GM23338 (cell line): Measurements from ENCODE around the gene KIFC1. TPM values are rescaled to one million over a fixed set of nuclear protein-coding genes. Genes with fewer than 3 reads are reported as not detected.
A peak's percentile ranks its signal among the peaks of the same experiment; 100 is the strongest.

ENCODE experiments used
- ATAC-seq: fragments of 200-7000 bp; cut with Tn5 transposase; 3 replicates; pipeline ENCODE4 v1.9.1; 2020
- DNase-seq: peaks from one replicate; pipeline ENCODE4 v3.0.0-alpha.2; 2015; ENCODE audit warnings: low spot score
- H2AFZ ChIP-seq: fragments of 200-600 bp; sonication (generic); 2 replicates; pipeline ENCODE4 v1.8.0; 2016; ENCODE audit warnings: antibody characterized with exemption, mild to moderate bottlenecking, moderate library complexity
- H3F3A ChIP-seq: fragments of 200-600 bp; sonication (generic); replicated peaks from 2 replicates; pipeline ENCODE4 v1.8.0; 2017; ENCODE audit warnings: antibody characterized with exemption, mixed run types, low read depth
- H3K27ac ChIP-seq: fragments of 200-600 bp; sonication (generic); 2 replicates; pipeline ENCODE4 v1.6.1; 2016; ENCODE audit warnings: low read depth
- H3K27me3 ChIP-seq: fragments of 200-600 bp; sonication (generic); 2 replicates; pipeline ENCODE4 v1.8.0; 2016; ENCODE audit warnings: mild to moderate bottlenecking, mixed run types, moderate library complexity; ENCODE audit not compliant: insufficient read depth
- H3K36me3 ChIP-seq: fragments of 200-600 bp; sonication (generic); 2 replicates; pipeline ENCODE4 v1.8.0; 2016; ENCODE audit warnings: mild to moderate bottlenecking; ENCODE audit not compliant: insufficient read depth
- H3K4me1 ChIP-seq: fragments of 200-600 bp; sonication (generic); 2 replicates; pipeline ENCODE4 v1.8.0; 2016; ENCODE audit warnings: mild to moderate bottlenecking, moderate library complexity; ENCODE audit not compliant: insufficient read depth
- H3K4me2 ChIP-seq: fragments of 200-600 bp; sonication (generic); 2 replicates; pipeline ENCODE4 v1.7.1; 2017; ENCODE audit warnings: mixed run types
- H3K4me3 ChIP-seq: fragments of 200-600 bp; sonication (generic); 2 replicates; pipeline ENCODE4 v1.6.1; 2016; ENCODE audit warnings: mixed run types
- H3K79me2 ChIP-seq: fragments of 200-600 bp; sonication (generic); replicated peaks from 2 replicates; pipeline ENCODE4 v1.8.0; 2017; ENCODE audit warnings: mild to moderate bottlenecking; ENCODE audit not compliant: insufficient read depth
- H3K9me2 ChIP-seq: fragments of 200-600 bp; sonication (generic); 2 replicates; pipeline ENCODE4 v1.8.0; 2017; ENCODE audit not compliant: insufficient read depth
- H4K20me1 ChIP-seq: fragments of 200-600 bp; sonication (generic); replicated peaks from 2 replicates; pipeline ENCODE4 v1.8.0; 2017; ENCODE audit warnings: mild to moderate bottlenecking; ENCODE audit not compliant: insufficient read depth
- H3K27ac Mint-ChIP-seq: 2 replicates; pipeline ENCODE4 v1.8.0; 2020; ENCODE audit warnings: inconsistent platforms, mild to moderate bottlenecking, moderate library complexity, mixed read lengths
- H3K27me3 Mint-ChIP-seq: 3 replicates; pipeline ENCODE4 v1.8.0; 2022; ENCODE audit warnings: low read depth, mild to moderate bottlenecking, moderate library complexity, mixed read lengths, inconsistent platforms; ENCODE audit not compliant: insufficient read depth, poor library complexity
- H3K36me3 Mint-ChIP-seq: 3 replicates; pipeline ENCODE4 v1.8.0; 2021; ENCODE audit warnings: low read depth, mild to moderate bottlenecking, inconsistent platforms, moderate library complexity, mixed read lengths
- H3K4me1 Mint-ChIP-seq: 3 replicates; pipeline ENCODE4 v1.8.0; 2020; ENCODE audit warnings: mild to moderate bottlenecking, inconsistent platforms, mixed read lengths
- H3K4me3 Mint-ChIP-seq: 3 replicates; pipeline ENCODE4 v1.8.0; 2021; ENCODE audit warnings: moderate library complexity, mild to moderate bottlenecking, inconsistent platforms, mixed read lengths
- H3K9me3 Mint-ChIP-seq: 3 replicates; pipeline ENCODE4 v1.8.0; 2020; ENCODE audit warnings: moderate library complexity, mild to moderate bottlenecking, inconsistent platforms, mixed read lengths
- CREB1 ChIP-seq: fragments of 250-450 bp; sonication (Bioruptor Pico); IDR thresholded peaks from 2 replicates; pipeline ENCODE4 v1.5.0; 2020; ENCODE audit warnings: low read depth, mild to moderate bottlenecking, moderate library complexity
- CTCF ChIP-seq, 2 experiments: fragments of 200-600 bp in 1 of 2; sonication (generic) in 1 of 2; conservative IDR thresholded peaks; 2 replicates each; pipeline versions ENCODE4 v1.5.1 to v1.6.1; 2016 to 2017; ENCODE audit warnings: antibody characterized with exemption in 2 of 2, low read depth in 2 of 2, mild to moderate bottlenecking in 2 of 2, moderate library complexity in 1 of 2
- ETS1 ChIP-seq: IDR thresholded peaks from 2 replicates; pipeline ENCODE4 v1.6.1; 2016; ENCODE audit warnings: antibody characterized with exemption
- EZH2 ChIP-seq: fragments of 200-600 bp; sonication (generic); IDR thresholded peaks from one replicate; pipeline ENCODE4 v1.8.0; 2017; ENCODE audit warnings: antibody characterized with exemption, mild to moderate bottlenecking, low read depth; ENCODE audit not compliant: unreplicated experiment
- EZH2phosphoT487 ChIP-seq: fragments of 200-600 bp; sonication (generic); IDR thresholded peaks from one replicate; pipeline ENCODE4 v1.8.1; 2018; ENCODE audit warnings: antibody characterized with exemption; ENCODE audit not compliant: unreplicated experiment
- JUNB ChIP-seq: IDR thresholded peaks from one replicate; pipeline ENCODE4 v1.6.1; 2016; ENCODE audit warnings: antibody characterized with exemption; ENCODE audit not compliant: unreplicated experiment
- NANOG ChIP-seq: IDR thresholded peaks from 2 replicates; pipeline ENCODE4 v1.6.1; 2016; ENCODE audit warnings: antibody characterized with exemption, borderline replicate concordance
- POLR2AphosphoS5 ChIP-seq: IDR thresholded peaks from 2 replicates; pipeline ENCODE4 v1.6.1; 2016; ENCODE audit warnings: antibody characterized with exemption, low read depth
- REST ChIP-seq: IDR thresholded peaks from one replicate; pipeline ENCODE4 v1.6.1; 2018; ENCODE audit warnings: antibody characterized with exemption; ENCODE audit not compliant: unreplicated experiment
- STAT1 ChIP-seq: IDR thresholded peaks from one replicate; pipeline ENCODE4 v1.6.1; 2016; ENCODE audit warnings: antibody characterized with exemption; ENCODE audit not compliant: unreplicated experiment
- ZNF114 ChIP-seq: fragments of 250-450 bp; sonication (Bioruptor Pico); IDR thresholded peaks from 2 replicates; pipeline ENCODE4 v1.5.0; 2020; ENCODE audit warnings: mild to moderate bottlenecking, moderate library complexity
- ZNF331 ChIP-seq: fragments of 250-450 bp; sonication (Bioruptor Pico); IDR thresholded peaks from 2 replicates; pipeline ENCODE4 v1.5.0; 2020; ENCODE audit warnings: low read depth, mild to moderate bottlenecking, moderate library complexity
- ZNF462 ChIP-seq: fragments of 250-450 bp; sonication (Bioruptor Pico); IDR thresholded peaks from 2 replicates; pipeline ENCODE4 v1.5.0; 2020; ENCODE audit warnings: mild to moderate bottlenecking, moderate library complexity
- polyA plus RNA-seq: library from polyadenylated mRNA; unstranded; fragments of >200 nt; fragmentation: Nextera tagmentation; extraction: Ambion mirVana; gene quantifications from 2 replicates; pipeline ENCODE4 v1.2.1, GENCODE V29; 2016
- total RNA-seq: library from RNA; depleted of rRNA; stranded (reverse); fragments of >200 nt; shearing (Covaris generic); gene quantifications from 2 replicates; pipeline ENCODE4 v1.2.3, GENCODE V29; 2014

The KIFC1 gene
- total and polyA plus RNA-seq, 2 experiments from 2014 or later = 10.3 to 61.7 TPM

- H3K9me3 Mint-ChIP-seq = no peaks in the 10 kb centered on the region
- no peak for TF ChIP-seq EZH2
- TF ChIP-seq ZNF114 (CRISPR knock-in tag) = no peak
- TF ChIP-seq REST = no peak
- TF ChIP-seq CREB1 (CRISPR knock-in tag) = no peak
- TF ChIP-seq ZNF462 (CRISPR knock-in tag) = no peak
- TF ChIP-seq JUNB = no peak
- no peak for TF ChIP-seq POLR2AphosphoS5
- no peak for TF ChIP-seq CTCF (conservative IDR thresholded peaks at IDR 0.05; ENCODE audit: low read depth in 2 of 2)
- TF ChIP-seq EZH2phosphoT487 = no peak
- TF ChIP-seq ETS1 = no peak
- no peak for TF ChIP-seq ZNF331 (CRISPR knock-in tag)
- no peak for TF ChIP-seq NANOG
- no peak for TF ChIP-seq STAT1
- DNase-seq (peak; percentile 71), ATAC-seq (no peak)
- peaks cover 75% of the 10 kb centered on the region for H3K4me1 Mint-ChIP-seq
- H3K27ac Mint-ChIP-seq = peak overlapping the region; percentile 41; the same call in 1 of the 2 replicates
- Histone ChIP-seq H3K27ac (peak overlapping the region; percentile 90; the same call in 1 of the 2 replicates), H3K36me3 (no peaks in the 10 kb centered on the region), H3K4me2 (peak overlapping the region; percentile 95), H2AFZ (no peak overlapping the region), H3K4me3 (peak overlapping the region; percentile 72), H3K9me2 (no peaks in the 10 kb centered on the region), H3F3A (peaks cover 27% of the 10 kb centered on the region), H4K20me1 (no peaks in the 10 kb centered on the region; the same call in 1 of the 2 replicates), H3K4me1 (peaks cover 47% of the 10 kb centered on the region), H3K27me3 (no peaks in the 10 kb centered on the region), H3K79me2 (peaks cover 54% of the 10 kb centered on the region)
- peaks cover 27% of the 10 kb centered on the region for H3K36me3 Mint-ChIP-seq
- peaks cover 24% of the 10 kb centered on the region for H3K27me3 Mint-ChIP-seq
- peak overlapping the region; percentile 90 for H3K4me3 Mint-ChIP-seq
These were observed 35.2 kb downstream of the KIFC1 start for GRCh38 chr6:33426590-33427511.
